HG02759 (cell line): ENCODE measurements around the gene ZNF285.
"Not testable (repeated sequence)": the region's sequence is repeated elsewhere in the genome, so short reads cannot be mapped to it uniquely, and the experiment has no call there.

Experiments used
- ATAC-seq: cut with Tn5 transposase; IDR thresholded peaks from one replicate; pipeline ENCODE4 v1.9.1; 2021; ENCODE audit warnings: mild to moderate bottlenecking, moderate library complexity; ENCODE audit not compliant: unreplicated experiment

Gene ZNF285

DNA sequence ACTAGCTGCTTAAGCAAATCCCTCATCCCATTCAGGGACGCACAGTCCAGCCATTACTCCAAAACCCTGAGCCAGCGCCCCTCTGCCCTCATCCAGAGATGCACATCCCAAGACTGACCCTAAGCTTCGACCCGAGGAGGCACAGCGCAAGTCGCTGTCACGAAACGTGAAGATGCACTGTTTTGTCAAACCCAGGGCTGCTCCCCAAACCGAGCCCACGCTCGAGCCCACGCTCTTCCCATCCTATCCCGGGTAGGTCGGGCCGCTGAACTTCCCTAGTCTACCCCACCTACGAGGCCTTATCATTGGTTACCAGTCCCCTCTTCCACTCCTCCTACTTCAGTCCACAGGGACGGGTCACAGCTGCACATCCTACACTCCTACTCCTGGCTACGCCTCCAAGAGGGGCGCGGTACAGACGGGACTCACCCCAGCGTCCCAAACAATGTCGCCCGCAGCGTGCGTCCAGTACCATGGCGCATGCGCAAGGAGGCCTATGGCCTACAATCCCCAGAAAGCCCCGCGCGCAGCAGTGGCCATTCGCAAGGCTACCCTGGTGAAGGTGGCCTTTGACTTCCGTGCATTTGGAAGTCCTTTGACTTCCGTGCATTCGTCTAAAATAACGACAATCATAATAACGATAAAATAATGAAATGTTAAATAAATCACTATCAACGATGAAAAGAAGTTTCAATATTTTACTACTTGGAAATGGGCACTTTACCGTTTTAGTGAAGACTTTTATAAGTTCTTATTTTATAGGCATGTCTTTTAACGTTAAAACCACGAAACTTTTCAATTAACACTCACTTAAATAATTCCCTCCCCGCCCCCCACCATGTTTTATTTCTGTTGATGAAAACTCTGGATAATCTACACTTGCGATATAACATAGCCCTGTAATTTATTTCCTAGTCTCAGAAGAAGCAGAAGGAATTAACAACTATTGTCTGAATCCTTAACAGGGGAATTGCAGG is at the start of gene ZNF285:
ZNF285 (minus strand) TSS at position 470 of the 977 bp plus-strand sequence. CDS start 4,395 bp downstream, outside the sequence.
- no peak for ATAC-seq

DNA sequence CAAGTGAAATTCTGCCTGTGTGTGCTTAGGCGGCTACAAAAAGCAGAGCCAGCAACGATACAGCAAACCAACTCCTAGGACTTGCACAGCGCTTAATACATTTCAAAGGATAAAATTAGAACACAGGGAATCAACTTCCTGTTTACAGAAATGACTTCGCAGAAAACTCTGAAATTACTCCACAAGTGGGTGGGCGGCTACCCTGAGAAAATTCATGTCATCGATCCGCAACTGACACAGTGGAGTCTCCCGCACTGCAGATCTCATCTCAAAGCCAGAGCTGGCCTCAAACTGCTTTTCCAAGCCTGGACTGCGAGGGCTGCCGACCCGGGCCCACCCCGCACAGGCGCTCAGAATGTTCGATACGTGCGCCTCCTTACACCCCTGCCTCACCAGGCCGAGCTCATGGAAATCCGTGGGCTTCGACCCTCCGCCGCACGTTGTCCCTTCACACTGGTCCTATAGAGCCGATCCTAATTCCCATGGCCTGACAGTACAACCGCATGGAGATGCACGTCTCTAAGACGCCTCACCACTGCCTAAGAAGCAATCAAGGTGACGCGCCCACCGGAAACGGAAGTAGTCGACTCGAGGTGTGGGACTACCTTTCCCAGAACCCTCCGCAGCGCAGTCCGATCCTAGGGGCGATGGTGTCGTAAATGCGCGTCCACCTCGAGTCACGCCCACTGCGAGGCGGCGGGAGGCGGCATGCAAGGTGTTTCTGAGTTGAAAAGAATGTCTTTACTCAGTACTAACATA is 46.7 kb upstream of the ZNF285 start, which contains the start of gene ZNF229:
ZNF229 (minus strand) TSS at position 557 of the 759 bp plus-strand sequence. CDS start 5,625 bp downstream, outside the sequence.
- ATAC-seq = no peak

GRCh38 chr19:44438441-44438840 is 37.0 kb upstream of the ZNF285 start:
- ATAC-seq = no peak

- ATAC-seq = no peak
Measured at GRCh38 chr19:44435441-44435840, 34.0 kb upstream of the ZNF285 start.

DNA sequence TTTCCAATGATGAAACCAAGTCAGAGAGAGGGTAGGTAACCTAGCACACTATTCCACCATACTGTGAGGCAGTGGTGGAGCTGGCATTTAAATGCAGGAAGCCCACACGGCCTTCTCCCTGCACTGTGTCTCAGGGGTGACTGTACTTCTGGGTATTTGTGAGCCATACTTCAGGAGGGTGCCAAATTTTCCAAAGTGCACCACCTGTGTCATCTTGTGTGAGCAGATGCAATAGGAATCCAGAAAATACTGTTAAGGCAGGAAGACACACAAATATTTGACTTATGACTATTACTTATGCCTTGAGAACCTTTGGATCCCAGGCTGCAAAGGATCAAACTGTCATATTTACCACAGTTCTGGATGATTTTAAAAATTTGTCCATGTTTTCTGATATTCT is 29.5 kb upstream of the ZNF285 start:
- no peak for ATAC-seq

- ATAC-seq = not testable (repeated sequence)
Measured at GRCh38 chr19:44415553-44415952, 14.1 kb upstream of the ZNF285 start.

DNA sequence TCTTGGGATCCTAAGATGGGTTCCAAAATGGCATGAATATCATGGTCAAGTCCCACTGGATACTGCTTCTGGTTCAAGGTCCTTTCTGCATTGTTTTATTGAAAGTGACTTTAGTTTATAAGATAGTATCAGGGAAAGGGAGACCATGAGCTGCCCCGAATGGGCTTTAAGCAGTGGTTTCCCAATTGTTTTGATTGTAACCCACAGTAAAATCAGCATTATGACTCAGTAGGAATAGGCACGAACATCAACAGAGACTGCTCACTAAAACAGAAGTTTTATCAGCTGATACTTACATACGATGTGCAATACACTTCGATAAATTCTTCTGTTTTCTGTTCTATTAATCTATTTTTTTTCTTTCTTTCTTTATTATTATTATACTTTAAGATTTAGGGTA is 12.1 kb downstream of the ZNF285 start:
- not testable (repeated sequence) for ATAC-seq

DNA sequence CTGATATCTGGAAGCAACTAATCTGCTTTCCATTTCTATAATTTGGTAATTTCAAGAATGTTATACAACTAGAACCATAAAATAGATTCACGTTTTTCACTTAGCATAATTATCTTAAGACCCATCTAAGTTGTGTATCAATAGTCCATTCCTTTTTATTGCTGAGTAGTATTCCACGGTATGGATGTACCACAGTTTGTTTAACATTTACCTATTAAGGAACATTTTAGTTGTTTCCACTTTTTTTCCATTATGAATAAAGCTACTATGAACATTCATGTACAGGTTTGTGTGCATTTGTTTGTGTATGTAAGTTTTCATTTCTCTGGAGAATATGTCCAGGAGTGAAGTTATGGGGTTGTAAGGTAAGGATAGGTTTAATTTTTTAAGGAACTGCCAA is 26.6 kb downstream of the ZNF285 start:
- ATAC-seq = no peak

DNA sequence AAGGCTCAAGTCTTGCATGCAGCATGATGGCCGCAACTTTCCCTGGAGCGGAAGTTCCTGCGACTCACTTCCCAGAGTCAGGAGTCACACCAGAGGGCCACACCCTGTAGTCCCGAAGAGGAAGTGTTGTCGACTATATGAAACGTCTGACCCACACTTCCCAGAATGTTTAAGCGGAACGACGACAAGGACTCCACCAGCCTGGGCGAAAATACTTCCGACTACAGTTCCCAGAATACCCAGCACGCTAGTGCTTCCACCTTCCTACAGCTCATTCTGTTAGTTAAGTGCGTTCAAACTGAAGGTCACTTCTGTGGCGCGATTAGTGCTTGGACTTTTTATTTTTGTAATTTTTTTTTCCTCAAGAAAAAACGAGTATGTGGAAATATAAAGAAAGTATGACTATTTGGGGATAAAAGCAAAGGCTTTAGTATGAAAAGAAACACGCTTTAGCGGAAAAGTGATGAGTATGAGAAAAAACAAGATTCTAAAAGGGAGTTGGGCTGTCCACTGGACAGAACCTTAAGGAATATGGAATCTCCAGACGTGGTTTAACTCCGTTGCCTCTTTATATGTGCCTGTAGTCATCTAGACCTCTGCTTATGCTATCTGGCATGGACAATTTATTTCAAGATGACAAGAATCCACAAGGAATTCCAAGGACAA is 29.5 kb downstream of the ZNF285 start:
- ATAC-seq = no peak

DNA sequence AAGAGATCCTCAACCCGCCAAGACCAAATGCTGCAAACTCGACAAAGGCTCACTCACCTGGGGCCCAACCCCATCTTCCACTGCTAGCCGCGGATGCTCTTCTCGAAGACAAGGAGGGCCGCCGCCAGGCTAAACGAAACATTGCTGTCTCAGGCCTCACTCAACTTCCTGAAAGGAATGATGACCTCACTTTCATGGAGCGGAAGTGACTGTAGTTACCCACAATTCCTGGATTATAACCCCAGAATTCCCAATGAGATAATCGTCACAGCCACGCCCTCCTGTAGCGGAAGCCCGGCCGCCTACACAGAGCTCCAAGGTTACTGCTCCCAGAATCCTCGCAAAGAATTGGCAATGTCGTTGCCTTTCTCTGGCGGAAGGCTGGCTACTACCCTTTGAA is 34.4 kb downstream of the ZNF285 start:
- ATAC-seq = no peak

GRCh38 chr19:44356383-44357111 is 44.9 kb downstream of the ZNF285 start, which contains the start of gene ZNF112:
ZNF112 (minus strand) TSS chr19:44356680; CDS start chr19:44340539, 16,141 bp downstream.
- no peak for ATAC-seq

DNA sequence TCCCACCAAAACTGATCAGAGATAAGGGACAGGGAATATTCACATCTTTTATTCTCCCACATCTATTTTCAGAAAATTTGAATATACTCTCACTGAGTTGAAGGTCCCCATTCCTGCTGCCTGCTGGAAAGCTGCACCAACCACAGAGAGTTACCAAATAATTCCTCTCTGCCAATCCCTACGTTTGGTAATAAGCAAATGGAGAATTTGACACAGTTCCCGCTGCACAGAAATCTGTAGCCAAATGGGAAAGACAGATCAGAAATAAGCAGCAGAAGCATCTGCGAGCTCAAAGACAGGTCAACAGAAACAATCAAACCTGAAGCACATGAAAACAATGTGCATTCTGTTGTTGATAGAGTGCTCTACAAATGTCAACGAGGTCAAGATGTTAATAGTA is 54.9 kb downstream of the ZNF285 start:
- ATAC-seq = no peak

GRCh38 chr19:44345959-44346358 is 55.4 kb downstream of the ZNF285 start:
- no peak for ATAC-seq

- no peak for ATAC-seq
Measured at GRCh38 chr19:44344255-44344654, 57.2 kb downstream of the ZNF285 start.

DNA sequence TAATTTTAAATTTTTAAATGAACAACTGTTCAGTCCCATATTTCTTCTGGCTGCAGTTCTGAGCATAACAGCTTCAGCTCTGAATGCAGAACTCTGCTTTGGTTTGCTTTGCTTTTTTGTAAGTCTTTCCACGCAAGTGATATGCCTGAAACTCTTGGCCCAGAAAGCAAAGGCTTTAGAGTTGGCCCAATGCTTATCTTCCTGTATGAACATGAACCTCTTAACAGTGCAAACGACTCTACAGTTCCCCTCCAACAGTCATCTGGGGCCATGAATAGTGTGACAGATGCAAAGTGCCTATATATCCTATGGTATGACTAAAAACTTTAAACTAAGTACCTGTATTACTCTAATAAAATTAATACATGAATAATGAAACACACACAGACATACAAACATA is 59.6 kb downstream of the ZNF285 start:
- ATAC-seq = no peak

DNA sequence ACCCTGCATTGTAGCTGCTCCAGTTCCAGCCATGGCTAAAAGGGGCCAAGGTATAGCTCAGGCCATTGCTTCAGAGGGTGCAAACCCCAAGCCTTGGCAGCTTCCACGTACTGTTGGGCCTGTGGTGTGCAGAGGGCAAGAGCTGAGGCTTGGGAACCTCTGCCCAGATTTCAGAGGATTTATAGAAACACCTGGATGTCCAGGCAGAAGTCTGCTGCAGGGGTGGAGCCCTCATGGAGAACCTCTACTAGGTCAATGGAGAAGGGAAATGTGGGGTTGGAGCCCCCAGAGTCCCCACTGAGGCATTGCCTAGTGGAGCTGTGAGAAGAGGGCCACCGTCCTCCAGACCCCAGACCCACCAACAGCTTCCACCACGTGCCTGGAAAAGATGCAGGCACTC is 66.8 kb downstream of the ZNF285 start:
- ATAC-seq = not testable (repeated sequence)
